ENCODE data around the gene STAU1. TPM values are rescaled to one million over a fixed set of nuclear protein-coding genes. Genes with fewer than 3 reads are reported as not detected.
"Not testable (repeated sequence)": the region's sequence is repeated elsewhere in the genome, so short reads cannot be mapped to it uniquely, and the experiment has no call there.

Gene STAU1
- total RNA-seq, 1 donor from 2014 or later = 79.7 TPM

GRCh38 chr20:49207076-49207475, 18.9 kb upstream of the STAU1 start:
- no peaks in the 10 kb centered on the region for H3K4me1 Mint-ChIP-seq (ENCODE audit: low read depth, unreplicated experiment)
- no peak overlapping the region for H3K4me3 Mint-ChIP-seq (ENCODE audit: unreplicated experiment)
- H3K27ac Mint-ChIP-seq (ENCODE audit: unreplicated experiment) = no peak overlapping the region
- H3K36me3 Mint-ChIP-seq (ENCODE audit: unreplicated experiment) = peaks cover 7% of the 10 kb centered on the region
- peaks cover 2% of the 10 kb centered on the region for H3K27me3 Mint-ChIP-seq (ENCODE audit: unreplicated experiment)
- no peak for DNase-seq
- H3K9me3 Mint-ChIP-seq (ENCODE audit: unreplicated experiment) = no peaks in the 10 kb centered on the region
- TF ChIP-seq CTCF (IDR thresholded peaks at IDR 0.05; ENCODE audit: partially characterized antibody, unreplicated experiment) = no peak

GRCh38 chr20:49203746-49204145, 15.6 kb upstream of the STAU1 start:
- no peak overlapping the region for H3K27ac Mint-ChIP-seq (ENCODE audit: unreplicated experiment)
- peaks cover 2% of the 10 kb centered on the region for H3K27me3 Mint-ChIP-seq (ENCODE audit: unreplicated experiment)
- no peak for DNase-seq
- H3K4me1 Mint-ChIP-seq (ENCODE audit: low read depth, unreplicated experiment) = no peaks in the 10 kb centered on the region
- H3K4me3 Mint-ChIP-seq (ENCODE audit: unreplicated experiment) = no peak overlapping the region
- TF ChIP-seq CTCF (IDR thresholded peaks at IDR 0.05; ENCODE audit: partially characterized antibody, unreplicated experiment) = no peak
- no peaks in the 10 kb centered on the region for H3K36me3 Mint-ChIP-seq (ENCODE audit: unreplicated experiment)
- peaks cover 4% of the 10 kb centered on the region for H3K9me3 Mint-ChIP-seq (ENCODE audit: unreplicated experiment)

GRCh38 chr20:49203011-49203410, 14.9 kb upstream of the STAU1 start:
- TF ChIP-seq CTCF (IDR thresholded peaks at IDR 0.05; ENCODE audit: partially characterized antibody, unreplicated experiment) = no peak
- H3K36me3 Mint-ChIP-seq (ENCODE audit: unreplicated experiment) = no peaks in the 10 kb centered on the region
- H3K4me1 Mint-ChIP-seq (ENCODE audit: low read depth, unreplicated experiment) = no peaks in the 10 kb centered on the region
- H3K9me3 Mint-ChIP-seq (ENCODE audit: unreplicated experiment) = peaks cover 4% of the 10 kb centered on the region
- no peak for DNase-seq
- peaks cover 2% of the 10 kb centered on the region for H3K27me3 Mint-ChIP-seq (ENCODE audit: unreplicated experiment)
- no peak overlapping the region for H3K4me3 Mint-ChIP-seq (ENCODE audit: unreplicated experiment)
- no peak overlapping the region for H3K27ac Mint-ChIP-seq (ENCODE audit: unreplicated experiment)

DNA sequence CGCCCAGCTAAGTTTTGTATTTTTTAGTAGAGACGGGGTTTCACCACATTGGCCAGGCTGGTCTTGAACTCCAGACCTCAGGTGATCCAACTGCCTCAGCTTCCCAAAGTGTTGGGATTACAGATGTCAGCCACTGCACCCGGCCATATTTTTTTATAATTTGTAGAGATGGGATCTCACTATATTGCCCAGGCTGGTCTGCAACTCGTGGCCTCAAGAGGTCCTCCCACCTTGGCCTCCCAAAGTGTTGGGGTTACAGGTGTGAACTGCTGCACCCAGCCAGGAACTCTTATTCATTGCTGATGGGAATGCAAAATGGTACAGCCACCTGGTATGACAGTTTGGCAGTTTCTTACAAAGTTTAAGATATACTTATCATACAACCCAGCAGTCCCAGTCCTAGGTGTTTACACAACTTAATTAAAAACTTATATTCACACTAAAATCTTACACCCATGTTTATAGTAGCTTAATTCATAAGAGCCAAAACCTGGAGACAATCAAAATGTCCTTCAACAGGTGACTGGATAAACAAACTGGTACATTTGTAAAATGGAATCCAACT, 11.7 kb upstream of the STAU1 start:
- Mint-ChIP-seq H3K9me3 (ENCODE audit: unreplicated experiment) (peaks cover 5% of the 10 kb centered on the region), H3K27me3 (ENCODE audit: unreplicated experiment) (peaks cover 2% of the 10 kb centered on the region), H3K4me3 (ENCODE audit: unreplicated experiment) (no peak overlapping the region), H3K36me3 (ENCODE audit: unreplicated experiment) (no peaks in the 10 kb centered on the region), H3K27ac (ENCODE audit: unreplicated experiment) (no peak overlapping the region), H3K4me1 (ENCODE audit: low read depth, unreplicated experiment) (no peaks in the 10 kb centered on the region)
- TF ChIP-seq CTCF (IDR thresholded peaks at IDR 0.05; ENCODE audit: partially characterized antibody, unreplicated experiment) = no peak
- DNase-seq = no peak

DNA sequence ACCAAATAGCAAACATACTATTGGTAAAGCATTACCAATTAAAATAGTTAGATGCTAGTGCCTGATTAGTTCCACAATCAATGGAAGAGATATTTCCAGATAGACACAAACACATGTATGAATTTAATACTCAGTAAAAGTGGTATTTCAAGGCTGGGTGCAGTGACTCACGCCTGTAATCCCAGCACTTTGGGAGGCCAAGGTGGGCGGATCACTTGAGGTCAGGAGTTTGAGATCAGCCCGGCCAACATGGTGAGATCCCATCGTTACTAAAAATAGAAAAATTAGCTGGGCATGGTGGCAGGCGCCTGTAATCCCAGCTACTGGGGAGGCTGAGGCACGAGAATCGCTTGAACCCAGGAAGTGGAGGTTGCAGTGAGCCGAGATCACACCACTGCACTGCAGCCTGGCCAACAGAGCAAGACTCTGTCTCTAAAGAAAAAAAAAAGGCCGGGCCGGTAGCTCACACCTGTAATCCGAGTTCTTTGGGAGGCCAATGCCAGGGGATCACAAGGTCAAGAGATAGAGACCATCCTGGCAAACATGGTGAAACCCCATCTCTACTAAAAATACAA, 4.9 kb upstream of the STAU1 start:
- not testable (repeated sequence) for H3K27me3 Mint-ChIP-seq (ENCODE audit: unreplicated experiment); H3K9me3 Mint-ChIP-seq (ENCODE audit: unreplicated experiment); H3K4me3 Mint-ChIP-seq (ENCODE audit: unreplicated experiment); H3K4me1 Mint-ChIP-seq (ENCODE audit: low read depth, unreplicated experiment); DNase-seq; H3K27ac Mint-ChIP-seq (ENCODE audit: unreplicated experiment); H3K36me3 Mint-ChIP-seq (ENCODE audit: unreplicated experiment)

Measured in glutamatergic neuron (in vitro differentiated cells).